Stimulated activated CD4-positive, alpha-beta T cell treated with anti-CD3 and anti-CD28 coated beads, TNF-alpha, amount 100 ng/mL, for 48 hours (primary cell): ENCODE results near the gene DOCK3.
A peak's percentile ranks its signal among the peaks of the same experiment; 100 is the strongest.

Source experiments
- DNase-seq, 3 donors: peaks; one replicate each; pipeline ENCODE4 v3.0.0-alpha.2; 2020; ENCODE audit warnings: low read depth in 3 of 3

The DOCK3 gene, protein sequence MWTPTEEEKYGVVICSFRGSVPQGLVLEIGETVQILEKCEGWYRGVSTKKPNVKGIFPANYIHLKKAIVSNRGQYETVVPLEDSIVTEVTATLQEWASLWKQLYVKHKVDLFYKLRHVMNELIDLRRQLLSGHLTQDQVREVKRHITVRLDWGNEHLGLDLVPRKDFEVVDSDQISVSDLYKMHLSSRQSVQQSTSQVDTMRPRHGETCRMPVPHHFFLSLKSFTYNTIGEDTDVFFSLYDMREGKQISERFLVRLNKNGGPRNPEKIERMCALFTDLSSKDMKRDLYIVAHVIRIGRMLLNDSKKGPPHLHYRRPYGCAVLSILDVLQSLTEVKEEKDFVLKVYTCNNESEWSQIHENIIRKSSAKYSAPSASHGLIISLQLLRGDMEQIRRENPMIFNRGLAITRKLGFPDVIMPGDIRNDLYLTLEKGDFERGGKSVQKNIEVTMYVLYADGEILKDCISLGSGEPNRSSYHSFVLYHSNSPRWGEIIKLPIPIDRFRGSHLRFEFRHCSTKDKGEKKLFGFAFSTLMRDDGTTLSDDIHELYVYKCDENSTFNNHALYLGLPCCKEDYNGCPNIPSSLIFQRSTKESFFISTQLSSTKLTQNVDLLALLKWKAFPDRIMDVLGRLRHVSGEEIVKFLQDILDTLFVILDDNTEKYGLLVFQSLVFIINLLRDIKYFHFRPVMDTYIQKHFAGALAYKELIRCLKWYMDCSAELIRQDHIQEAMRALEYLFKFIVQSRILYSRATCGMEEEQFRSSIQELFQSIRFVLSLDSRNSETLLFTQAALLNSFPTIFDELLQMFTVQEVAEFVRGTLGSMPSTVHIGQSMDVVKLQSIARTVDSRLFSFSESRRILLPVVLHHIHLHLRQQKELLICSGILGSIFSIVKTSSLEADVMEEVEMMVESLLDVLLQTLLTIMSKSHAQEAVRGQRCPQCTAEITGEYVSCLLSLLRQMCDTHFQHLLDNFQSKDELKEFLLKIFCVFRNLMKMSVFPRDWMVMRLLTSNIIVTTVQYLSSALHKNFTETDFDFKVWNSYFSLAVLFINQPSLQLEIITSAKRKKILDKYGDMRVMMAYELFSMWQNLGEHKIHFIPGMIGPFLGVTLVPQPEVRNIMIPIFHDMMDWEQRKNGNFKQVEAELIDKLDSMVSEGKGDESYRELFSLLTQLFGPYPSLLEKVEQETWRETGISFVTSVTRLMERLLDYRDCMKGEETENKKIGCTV (N-terminal part only)

DNA sequence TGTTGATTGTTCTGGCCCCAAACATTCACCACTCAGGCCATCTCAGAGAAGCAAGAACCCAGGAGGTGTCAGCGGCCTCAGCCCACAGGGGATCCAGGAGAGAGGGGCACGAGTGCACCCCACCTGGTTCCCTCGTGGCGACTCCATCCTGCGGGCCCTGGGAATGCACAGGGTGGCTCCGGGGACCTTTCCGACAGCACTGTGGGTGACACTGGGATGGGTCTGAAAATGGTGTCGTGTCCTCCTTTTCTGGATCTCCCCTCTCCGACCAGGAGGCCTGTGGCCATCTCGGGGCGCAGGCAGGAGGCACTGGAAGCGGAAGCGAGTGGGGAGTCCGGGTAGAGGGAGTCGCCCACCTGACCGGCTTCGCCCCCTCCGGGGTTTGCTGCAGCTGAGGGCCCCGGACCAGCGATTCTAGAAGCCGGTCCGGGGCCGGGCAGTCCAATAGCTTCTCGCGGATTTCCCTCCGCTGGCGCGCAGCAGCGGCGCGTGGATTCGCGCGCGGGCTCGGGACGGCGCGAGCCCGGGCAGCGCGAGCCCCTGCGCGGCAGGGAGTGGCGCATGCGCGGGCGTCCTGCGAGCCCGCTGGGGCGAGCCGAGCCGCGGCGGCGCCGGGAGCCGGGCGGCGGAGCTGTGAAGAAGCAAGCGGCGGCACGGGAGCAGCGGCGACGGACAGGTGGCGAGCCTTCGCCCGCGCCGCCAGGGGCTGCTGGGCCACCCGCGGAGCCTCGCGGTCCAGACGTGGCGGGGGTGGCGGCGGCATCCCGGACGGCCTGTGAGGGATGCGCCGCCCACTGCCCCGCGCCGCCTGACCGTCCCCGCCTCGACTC lies at the start of gene DOCK3:
Gene DOCK3, plus strand, starts transcription at position 579 of the 830 bp plus-strand sequence. CDS start 337 bp downstream, outside the sequence.
- peak in 2 of 3 donors; percentile 29 to 65 for DNase-seq

DNA sequence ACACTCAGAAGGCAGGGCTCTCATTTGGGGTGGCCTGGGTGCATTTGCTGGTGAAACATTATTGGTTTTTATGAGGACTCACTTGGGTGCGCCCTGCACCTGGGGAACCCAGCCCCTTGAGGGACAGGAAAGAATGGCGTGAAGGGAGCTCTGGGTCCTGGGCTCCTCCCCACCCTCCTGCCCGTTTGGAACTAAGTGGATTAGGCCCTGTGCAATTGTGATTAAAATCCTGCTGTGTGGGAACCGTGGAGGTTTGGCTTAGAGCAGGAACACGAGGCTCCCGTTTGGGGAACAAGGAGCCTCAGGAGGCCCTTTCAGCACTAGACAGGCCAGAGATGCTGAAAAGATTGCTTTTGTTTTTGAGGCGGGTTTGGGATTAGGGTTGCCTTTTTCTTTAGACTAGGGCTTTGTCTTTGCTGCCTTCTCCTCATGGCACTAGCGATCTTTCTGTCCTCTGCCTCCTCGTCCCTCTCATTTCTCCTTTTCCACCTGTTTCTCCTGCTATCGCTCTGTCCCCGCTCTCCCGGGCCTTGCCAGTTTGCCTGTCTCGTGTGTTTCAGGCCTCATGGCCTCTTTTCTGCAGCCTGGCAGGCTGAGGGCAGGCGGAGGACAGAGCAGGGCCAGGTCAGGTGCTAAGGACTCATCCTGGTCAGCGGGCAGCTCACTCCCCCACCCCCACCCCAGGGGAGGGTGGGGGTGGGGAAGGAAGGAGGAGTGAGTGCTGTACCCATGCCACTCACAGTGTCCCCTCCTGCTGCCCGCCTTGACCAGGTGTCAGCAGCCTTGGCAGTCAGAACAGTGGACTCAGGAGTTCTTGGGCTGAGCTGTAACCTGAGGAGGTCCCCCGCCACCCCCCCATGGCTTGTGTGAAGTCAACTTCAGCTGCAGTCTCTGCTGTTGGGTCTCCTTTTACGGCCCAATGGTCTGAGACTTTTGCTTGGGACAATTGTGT lies 49.2 kb upstream of the DOCK3 start:
- no peak for DNase-seq

DNA sequence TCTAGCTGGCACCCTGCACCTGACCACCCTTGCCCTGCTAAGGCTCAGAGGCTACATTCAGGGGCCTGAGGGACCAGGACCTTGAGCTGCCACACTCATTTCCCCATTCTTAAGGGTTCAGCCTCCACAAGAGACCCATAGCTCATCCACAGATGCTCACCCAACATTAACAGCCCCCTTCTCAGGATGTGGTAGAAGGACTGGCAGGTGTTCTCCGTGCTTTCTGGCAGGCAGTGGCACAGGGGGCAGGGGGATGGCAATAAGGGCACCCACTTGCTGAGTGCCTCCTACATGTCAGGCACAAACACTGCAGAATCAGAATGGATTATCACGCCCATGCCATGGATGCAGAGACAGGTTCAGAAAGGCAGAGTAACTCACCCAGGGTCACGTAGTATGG lies 48.3 kb upstream of the DOCK3 start:
- DNase-seq: no peak

DNA sequence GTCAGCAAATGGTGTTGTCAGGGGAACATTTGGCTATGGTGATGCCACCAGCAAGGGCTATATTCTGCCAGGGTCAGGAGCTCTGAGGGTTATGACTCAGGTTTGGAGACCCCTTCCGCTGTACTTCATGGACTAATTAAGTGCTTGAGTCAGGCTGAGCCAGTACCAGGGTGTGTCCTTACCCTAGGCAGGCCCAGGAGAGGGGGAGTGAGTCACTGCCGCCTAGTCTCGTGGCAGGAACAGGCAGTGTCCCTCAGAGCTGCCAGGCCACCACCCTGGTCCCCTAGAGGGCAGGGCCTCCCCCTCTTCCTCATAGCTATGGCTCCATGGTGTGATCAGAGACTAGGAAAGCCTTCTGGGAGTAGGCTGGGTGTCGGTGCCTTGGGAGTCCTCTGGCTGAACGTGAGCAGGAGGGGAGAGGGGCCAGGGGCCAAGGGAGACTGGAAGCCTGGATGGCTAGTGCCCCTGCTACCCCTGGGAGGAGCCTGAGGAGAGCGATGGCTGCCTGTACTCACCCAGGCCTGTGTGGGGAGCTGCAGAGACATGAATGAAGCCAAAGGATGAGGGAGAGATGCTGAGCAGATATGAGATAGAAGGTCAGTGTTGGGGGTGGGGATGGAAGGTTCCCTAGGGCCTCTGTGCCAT lies 47.2 kb upstream of the DOCK3 start:
- no peak for DNase-seq

DNA sequence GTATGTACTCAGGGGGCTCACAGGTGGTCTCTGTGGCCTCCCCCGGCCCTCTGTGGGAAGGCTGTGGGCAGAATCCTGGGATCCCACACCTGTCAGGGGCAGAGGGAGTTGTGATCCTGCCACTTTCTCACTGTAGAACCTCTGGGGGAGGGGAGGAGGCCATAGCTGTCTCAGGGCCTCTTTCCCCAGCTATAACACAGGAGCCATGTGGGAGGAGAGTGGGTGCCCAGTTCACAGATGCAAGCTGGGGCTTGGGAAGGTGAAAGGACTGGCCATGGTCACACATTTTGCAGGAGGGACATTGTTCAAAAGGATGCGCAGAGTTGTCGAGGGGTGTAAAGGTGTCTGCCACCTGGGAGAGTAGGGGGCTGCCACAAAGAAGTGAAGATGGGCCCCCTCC lies 46.1 kb upstream of the DOCK3 start:
- DNase-seq: no peak

DNA sequence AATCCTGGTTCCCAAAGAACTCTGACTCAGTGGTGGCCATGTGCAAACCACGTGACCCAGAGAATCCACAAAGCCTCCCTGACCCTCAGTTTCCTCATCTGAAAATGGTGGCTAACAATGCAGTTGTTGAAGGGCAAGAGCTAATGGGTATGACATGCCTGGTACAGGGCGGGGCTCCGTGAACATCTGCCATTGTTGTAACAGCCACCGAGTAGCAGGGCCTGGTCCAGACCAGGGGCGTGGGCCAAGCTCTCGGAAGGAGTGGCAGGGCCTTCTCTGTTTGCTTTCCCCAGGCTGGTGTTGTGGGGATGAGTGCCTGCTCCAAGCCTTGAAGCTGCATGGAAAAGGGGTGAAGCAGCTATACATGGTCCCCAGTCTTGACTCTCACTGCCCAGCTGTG lies 44.3 kb upstream of the DOCK3 start:
- no peak for DNase-seq

DNA sequence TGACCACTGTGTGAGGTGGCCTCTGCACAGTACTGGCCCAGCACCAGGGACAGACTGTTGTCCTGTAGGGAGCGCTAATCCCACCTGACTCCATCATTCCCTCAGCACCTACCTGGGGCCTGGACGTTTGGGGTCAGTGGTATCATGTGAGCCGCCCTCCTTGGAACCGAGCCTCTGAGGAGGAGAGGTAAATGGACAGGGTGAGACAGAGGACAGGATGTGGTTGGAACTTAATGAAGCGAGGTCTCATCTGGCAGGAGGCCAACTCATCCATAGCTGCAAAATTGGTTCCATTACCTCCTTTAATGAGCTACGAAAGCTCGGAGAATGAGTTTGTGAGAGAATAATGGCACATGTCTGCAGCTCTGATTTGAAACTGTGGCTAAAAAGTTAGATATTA lies 43.9 kb upstream of the DOCK3 start:
- no peak for DNase-seq

DNA sequence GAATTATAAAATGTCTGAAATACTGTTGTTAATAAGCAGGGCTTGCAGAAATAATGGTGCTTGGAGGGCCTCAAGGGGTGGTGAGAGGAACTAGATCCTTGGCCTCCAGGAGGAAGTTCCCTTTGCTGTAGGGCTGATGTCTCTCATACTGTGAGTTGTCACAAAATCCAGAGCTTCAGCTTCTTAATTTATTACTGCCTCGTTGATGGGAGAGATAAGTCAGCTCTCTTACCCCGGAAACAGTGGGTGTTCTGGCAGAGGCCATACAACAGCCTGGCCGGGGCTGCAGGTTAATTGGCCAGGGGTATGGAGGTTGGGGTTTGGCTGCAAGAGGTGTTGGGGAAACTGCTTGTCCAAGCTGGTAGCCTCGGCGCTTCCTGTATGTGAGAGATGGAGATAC lies 42.3 kb upstream of the DOCK3 start:
- no peak for DNase-seq

DNA sequence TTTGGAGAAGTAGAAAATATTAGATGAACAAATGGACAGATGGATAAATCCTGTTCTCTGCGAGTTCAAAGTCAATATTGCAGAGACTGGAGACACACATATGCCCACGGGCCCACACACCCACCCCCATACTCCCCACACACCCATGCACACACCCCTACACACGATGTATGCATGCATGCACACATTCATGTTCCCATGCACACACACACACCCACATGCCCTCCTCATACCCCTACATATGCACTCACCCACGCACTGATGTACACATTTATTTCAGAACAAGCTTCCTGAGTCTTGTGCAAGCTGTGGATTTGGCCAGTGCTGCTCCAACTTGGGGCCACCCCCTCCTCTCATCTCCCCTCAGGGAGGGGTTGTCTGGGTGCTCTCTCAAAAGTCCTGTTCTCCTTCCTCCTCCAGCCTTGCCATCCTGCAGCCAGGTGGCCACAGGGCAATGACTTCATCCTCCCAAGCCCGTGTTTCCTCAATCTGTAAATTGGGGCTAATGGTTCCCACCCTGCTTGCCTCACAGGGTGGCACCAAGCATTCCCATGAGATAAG lies 41.4 kb upstream of the DOCK3 start:
- no peak for DNase-seq

DNA sequence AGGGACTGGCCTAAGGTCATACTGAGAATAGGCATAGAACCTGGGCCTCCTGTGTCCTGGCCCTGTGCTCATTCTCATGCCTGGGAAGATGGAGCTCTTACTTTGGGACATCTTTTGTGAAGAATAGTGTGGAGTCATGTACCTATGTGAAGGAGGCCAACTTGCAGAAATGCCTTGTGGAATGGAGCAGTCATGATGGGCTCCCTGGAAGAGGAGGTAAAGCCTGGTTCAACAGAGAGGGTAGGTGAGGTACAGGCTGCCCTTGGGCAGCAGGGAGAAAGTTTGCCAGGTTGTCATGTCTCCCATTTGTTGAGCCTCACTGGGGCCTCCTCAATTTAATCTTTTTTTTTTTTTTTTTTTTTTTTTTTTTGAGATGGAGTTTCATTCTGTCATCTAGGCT lies 39.7 kb upstream of the DOCK3 start:
- no peak for DNase-seq

DNA sequence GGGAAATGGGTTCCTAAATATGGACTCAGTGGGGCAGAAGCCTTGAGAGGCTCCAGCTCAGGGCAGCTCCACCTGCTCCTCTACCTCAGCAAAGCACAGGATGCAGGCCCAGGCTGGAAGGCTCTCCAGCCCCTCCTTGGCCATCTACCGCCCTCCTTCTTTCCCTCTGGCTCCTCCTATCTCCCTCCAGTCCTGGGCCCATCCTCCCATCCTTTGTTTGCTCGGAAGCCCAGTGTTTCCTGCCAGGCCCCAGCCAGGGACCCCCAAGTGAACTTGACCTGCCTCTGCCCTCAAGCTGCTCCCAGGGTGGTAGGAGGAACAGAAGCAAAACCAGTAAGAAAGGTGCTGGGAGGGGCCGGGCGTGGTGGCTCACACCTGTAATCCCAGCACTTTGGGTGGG lies 37.7 kb upstream of the DOCK3 start:
- no peak for DNase-seq

DNA sequence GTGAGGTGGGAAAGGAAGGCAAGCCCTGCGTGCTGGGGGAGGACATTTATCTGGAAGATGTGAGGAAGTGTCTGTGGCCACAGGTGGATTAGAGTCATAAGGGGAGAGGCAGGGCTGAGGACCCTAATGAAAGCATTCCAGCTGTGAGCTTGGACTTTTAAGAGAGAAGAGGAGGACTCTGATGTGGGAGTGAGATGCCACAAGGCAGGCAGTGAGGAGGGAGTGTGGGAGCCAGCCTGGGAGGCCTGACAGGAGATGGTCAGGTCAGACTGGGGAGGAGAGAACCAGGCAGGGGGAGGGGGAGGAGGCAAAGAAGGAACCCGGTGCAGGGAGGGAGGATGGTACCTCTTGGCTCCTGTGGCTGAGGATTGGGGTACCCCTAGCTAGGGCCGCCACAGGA lies 36.8 kb upstream of the DOCK3 start:
- DNase-seq: no peak

DNA sequence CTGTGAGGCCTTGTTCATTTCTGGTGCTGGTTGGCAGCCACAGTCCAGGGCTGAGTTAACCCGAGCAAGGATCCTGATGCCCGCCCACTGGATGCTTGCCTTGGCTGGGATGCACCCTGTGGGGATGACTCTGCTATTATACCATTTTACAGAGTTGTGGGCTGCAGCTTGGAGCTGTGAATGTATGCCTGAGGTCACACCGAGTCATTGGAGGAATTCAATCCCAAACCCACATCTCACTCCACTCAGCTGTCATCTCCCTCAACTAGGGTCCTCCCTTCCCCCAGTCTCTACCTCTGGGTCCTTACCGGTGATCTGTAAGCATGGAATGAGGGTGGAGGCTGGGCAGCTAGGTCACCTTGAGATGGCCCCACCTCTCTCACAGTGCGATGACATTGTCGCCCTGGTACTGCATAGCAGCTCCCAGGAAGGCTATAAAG lies 35.7 kb upstream of the DOCK3 start:
- DNase-seq: no peak

DNA sequence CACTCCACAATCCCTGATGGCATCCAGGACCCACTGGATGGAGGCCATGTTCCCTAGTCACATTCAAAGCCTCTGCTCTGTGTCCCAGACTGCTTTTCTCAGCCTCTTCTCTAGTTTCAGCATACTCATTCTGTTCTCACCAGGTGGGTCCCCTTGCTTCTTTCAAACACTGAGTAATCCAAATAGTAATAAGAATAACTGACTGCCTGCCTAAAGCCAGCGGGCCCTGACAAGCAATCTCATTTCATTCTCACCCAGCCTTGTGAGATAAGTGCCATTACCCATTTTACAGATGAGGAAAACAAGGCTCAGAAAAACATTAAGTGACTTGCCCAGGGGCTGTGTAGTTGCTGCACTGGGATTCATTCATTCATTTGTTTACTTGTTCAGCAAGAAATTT lies 32.3 kb upstream of the DOCK3 start:
- DNase-seq: no peak

DNA sequence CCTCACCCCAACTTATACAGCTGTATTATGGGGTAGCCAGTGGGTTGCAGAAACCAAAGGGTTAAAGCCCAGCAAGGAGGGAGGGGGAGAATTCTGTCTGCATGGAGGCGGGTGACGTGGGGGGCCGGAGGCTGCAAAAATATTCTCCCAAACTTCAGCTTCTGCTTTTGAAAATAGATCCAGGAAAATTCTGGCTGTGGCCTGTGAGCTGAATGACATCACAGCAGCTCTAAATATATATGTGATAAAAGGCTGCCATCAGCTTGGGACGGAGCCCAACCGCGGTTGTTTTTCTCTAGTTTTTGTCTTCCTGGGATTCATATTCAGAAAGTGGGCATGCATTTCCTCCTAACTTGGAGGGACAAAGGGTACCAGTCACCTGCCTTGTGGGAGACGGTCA lies 30.2 kb upstream of the DOCK3 start:
- no peak for DNase-seq

DNA sequence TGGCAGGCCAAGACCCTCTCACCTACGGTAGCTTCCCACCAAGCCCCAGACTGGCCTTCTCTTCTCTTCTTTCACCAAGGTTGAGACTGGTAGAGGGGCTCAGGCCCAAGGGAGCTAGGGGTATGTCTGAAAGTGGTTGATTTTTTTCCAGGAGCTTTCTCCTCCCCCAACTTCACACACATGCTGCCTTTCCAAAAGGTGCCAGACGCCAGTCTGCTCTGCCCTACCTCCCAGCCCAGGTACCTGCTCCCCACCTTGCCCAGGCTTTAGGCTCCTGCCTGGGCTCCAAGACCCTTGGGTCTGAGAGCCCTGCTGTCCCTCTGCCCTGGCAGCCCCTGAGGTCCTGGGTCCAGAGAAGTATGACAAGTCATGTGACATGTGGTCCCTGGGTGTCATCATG lies 29.3 kb upstream of the DOCK3 start:
- no peak for DNase-seq

DNA sequence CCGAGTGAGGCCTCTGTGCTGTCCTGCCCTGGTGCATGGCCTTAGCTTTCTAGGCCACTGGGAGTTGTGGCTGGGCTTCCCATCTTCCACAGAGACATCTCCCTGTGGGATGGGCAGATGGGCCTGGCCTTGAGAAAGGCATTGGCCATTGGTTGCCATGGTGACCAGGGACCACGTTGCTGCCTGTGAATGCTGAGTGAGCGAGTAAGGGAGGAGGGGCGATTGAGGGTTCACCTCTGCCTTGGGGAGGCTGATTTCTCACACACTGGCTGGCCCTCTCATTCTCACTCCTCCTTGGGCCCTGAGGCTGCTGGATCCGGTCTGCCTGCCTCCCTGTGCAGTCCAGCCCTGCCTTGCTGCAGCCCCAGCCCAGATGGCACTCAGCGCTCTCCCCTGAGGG lies 26.4 kb upstream of the DOCK3 start:
- no peak for DNase-seq

DNA sequence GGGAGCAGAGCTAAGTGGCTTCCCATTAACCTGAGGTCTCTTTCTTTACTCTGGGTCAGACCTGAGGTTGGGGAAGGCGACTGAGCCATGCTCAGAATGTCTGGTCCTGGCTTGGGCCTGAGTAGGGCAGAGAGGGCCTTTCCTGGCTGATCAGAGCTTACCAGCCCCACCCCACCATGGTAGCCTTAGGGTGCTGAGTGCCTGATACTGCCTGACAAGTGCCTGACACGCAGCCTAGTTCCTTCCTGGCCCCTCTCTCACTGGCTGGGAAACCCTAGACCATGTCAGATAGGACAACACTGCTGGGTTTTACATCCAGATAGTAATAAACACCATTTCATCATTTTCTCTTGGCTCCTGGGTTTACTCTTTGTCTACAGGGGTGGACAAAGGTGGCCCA lies 25.8 kb upstream of the DOCK3 start:
- DNase-seq: no peak

DNA sequence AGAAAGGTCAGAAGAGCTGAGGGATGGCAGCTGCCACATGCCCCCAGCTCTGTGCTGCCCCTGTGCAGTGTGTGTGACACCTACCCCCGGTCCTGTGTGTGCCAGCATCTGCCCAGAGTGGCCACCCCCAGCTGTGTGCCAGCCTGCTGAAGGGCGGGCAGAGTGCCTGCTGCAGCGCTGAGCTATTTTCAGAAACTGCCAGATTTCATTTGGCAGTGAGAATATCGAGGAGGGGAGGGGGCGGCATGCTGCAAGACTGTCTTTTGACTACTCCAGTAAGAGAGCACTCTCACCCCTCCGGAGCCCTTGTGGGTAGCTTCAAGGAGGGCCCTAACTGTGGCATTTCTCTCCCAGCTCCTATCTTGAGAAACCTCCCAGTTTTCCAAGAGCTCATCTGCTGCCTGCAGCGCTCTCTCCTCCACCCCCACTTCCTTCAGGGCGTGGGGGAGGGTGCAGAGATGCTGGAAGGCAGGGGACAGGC lies 25.2 kb upstream of the DOCK3 start:
- DNase-seq: no peak
